Mucosa of rectum (tissue), 2 donors: ENCODE data around the gene POT1.
A peak's percentile ranks its signal among the peaks of the same experiment; 100 is the strongest.
"Not testable (repeated sequence)": the region's sequence is repeated elsewhere in the genome, so short reads cannot be mapped to it uniquely, and the experiment has no call there.

Experiments used
- H3K27ac ChIP-seq, 2 donors: one replicate each; pipeline ENCODE4 v1.7.0; 2013; ENCODE audit warnings: inconsistent platforms in 2 of 2, low read depth in 2 of 2, low read length in 2 of 2
- H3K27me3 ChIP-seq, 2 donors: one replicate each; pipeline ENCODE4 v1.7.0; 2013; ENCODE audit warnings: low read length in 2 of 2; ENCODE audit not compliant: control insufficient read depth in 2 of 2, insufficient read depth in 2 of 2
- H3K36me3 ChIP-seq, 2 donors: one replicate each; pipeline ENCODE4 v1.7.0; 2013; ENCODE audit warnings: low read length in 2 of 2; ENCODE audit not compliant: control insufficient read depth in 2 of 2, insufficient read depth in 2 of 2
- H3K4me1 ChIP-seq, 2 donors: one replicate each; pipeline ENCODE4 v1.7.0; 2013; ENCODE audit warnings: low read length in 2 of 2, mild to moderate bottlenecking in 1 of 2; ENCODE audit not compliant: control insufficient read depth in 2 of 2, insufficient read depth in 2 of 2
- H3K4me3 ChIP-seq, 2 donors: one replicate each; pipeline ENCODE4 v1.7.0; 2013; ENCODE audit warnings: low read length in 2 of 2
- H3K9ac ChIP-seq, 2 donors: one replicate each; pipeline ENCODE4 v1.7.0; 2013; ENCODE audit warnings: low read length in 2 of 2, low read depth in 1 of 2, mild to moderate bottlenecking in 1 of 2
- H3K9me3 ChIP-seq, 2 donors: one replicate each; pipeline ENCODE4 v1.7.0; 2013; ENCODE audit warnings: low read length in 2 of 2; ENCODE audit not compliant: control insufficient read depth in 2 of 2
- donor health status: healthy.
- donor health status: Normal muscosa, but diverticular disease.

The POT1 gene, protein sequence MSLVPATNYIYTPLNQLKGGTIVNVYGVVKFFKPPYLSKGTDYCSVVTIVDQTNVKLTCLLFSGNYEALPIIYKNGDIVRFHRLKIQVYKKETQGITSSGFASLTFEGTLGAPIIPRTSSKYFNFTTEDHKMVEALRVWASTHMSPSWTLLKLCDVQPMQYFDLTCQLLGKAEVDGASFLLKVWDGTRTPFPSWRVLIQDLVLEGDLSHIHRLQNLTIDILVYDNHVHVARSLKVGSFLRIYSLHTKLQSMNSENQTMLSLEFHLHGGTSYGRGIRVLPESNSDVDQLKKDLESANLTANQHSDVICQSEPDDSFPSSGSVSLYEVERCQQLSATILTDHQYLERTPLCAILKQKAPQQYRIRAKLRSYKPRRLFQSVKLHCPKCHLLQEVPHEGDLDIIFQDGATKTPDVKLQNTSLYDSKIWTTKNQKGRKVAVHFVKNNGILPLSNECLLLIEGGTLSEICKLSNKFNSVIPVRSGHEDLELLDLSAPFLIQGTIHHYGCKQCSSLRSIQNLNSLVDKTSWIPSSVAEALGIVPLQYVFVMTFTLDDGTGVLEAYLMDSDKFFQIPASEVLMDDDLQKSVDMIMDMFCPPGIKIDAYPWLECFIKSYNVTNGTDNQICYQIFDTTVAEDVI

DNA sequence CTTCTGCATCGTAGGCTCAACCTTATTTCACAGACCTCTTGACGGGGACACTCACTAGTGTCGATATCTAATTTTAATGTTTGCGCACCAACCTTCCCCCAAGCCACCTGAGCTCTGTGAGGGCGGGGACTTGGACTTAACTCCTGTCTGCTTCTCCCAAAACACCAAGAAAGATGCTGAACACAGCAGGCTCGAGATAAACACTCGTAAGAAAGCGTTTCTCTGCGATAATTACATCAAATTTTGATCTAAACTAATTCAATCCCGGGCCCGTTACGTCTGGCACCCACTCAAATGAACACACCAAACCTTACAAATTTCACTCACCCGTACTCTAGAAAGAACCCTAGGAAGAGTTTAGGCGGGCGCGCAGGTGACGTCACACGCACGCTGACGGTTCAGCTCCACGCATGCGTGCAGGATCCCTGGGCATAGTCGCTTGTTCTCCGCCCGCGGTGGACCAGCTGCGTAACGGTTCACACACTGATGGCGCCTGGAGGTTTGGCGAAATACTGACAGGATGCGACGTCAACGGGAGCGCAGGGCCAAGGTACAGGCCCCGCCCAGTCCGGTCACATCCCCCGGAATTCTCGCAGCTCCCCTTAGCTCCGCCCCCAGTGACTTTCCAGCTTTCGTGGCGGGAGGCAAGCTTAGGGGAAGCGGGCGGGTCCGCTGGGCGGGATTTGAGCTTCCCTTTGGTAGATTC, at the start of gene POT1:
POT1 (minus strand) TSS at position 359 of the 706 bp plus-strand sequence. CDS start 32,652 bp downstream, outside the sequence.
- Histone ChIP-seq H3K4me3 (peak within 1 kb of the TSS; percentile 79 to 98), H3K4me1 (peaks cover 4 to 5% of the 10 kb centered on the region in 2 donors), H3K36me3 (no peaks in the 10 kb centered on the region), H3K9me3 (no peaks in the 10 kb centered on the region), H3K27me3 (no peaks in the 10 kb centered on the region), H3K27ac (peak within 1 kb of the TSS; percentile 79 to 84), H3K9ac (peak within 1 kb of the TSS; percentile 75 to 79)

DNA sequence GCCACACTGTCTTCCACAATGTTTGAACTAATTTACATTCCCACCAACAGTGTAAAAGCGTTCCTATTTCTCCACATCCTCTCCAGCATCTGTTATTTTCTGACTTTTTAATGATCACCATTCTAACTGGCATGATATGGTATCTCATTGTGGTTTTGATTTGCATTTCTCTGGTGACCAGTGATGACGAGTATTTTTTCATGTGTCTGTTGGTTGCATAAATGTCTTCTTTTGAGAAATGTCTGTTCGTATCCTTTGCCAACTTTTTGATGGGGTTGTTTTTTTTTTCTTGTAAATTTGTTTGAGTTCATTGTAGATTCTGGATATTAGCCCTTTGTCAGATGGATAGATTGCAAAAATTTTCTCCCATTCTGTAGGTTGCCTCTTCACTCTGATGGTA, 45.5 kb upstream of the POT1 start:
- H3K4me3 ChIP-seq, H3K9ac ChIP-seq, H3K27ac ChIP-seq, H3K27me3 ChIP-seq, H3K4me1 ChIP-seq, H3K36me3 ChIP-seq, H3K9me3 ChIP-seq: not testable (repeated sequence)

DNA sequence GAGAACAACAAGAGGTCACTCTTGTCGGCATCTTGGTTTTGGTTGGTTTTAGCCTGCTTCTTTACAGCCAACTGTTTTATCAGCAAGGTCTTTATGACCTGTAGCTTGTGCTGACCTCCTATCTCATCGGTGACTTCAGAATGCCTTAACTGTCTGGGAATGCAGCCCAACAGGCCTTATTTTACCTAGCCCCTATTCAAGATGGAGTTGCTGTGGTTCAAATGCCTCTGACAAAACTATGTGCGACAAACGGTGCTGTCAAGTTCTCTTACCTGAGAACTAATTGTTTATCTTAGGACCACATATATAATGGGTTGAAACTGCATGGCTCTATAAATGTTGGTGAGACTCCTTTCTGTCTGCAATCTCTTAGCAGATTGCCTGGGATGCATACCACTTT, 35.9 kb upstream of the POT1 start:
- no peak overlapping the region for H3K4me3 ChIP-seq
- no peaks in the 10 kb centered on the region for H3K9me3 ChIP-seq
- H3K27me3 ChIP-seq: no peaks in the 10 kb centered on the region
- no peak overlapping the region for H3K27ac ChIP-seq
- no peaks in the 10 kb centered on the region for H3K36me3 ChIP-seq
- H3K9ac ChIP-seq: no peak overlapping the region
- H3K4me1 ChIP-seq: no peaks in the 10 kb centered on the region

DNA sequence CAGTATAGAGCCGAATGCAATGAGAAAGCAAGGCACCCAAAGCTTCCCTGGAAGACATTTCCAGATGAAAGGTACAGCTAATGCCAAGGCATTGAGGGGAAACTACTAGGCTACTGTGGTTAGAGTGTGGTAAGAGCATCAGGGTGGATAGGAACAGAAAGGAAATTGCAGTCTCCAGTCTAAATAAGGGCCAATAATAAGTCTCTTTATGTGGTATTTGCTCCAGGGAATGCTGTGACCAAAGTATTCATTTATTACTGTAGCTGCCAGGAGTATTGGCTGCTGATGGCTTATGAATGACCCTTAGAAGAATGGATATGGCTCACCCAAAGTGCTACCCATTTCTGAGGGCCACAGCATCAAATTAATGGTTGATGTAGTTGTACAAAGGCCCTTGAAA, 30.1 kb upstream of the POT1 start:
- H3K4me1 ChIP-seq: no peaks in the 10 kb centered on the region
- H3K36me3 ChIP-seq: no peaks in the 10 kb centered on the region
- no peak overlapping the region for H3K9ac ChIP-seq
- no peak overlapping the region for H3K4me3 ChIP-seq
- H3K9me3 ChIP-seq: no peaks in the 10 kb centered on the region
- no peaks in the 10 kb centered on the region for H3K27me3 ChIP-seq
- no peak overlapping the region for H3K27ac ChIP-seq

DNA sequence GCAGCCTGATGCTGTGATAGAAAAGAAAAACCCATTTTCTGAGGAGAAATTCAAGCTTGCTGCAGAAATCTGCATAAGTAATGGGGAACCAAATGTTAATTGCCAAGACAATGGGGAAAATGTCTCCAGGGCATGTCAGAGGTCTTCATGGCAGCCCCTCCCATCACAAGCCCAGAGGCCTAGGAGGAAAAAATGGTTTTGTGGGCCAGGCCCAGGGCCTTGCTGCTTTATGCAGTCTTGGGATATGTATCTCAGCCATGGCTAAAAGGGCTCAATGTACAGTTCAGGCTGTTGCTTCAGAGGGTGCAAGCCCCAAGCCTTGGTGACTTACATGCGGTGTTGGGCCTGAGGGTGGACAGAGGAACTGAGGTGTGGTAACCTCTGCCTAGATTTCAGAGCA, 28.3 kb upstream of the POT1 start:
- not testable (repeated sequence) for H3K4me1 ChIP-seq, H3K36me3 ChIP-seq, H3K4me3 ChIP-seq, H3K9ac ChIP-seq, H3K9me3 ChIP-seq, H3K27me3 ChIP-seq, H3K27ac ChIP-seq

DNA sequence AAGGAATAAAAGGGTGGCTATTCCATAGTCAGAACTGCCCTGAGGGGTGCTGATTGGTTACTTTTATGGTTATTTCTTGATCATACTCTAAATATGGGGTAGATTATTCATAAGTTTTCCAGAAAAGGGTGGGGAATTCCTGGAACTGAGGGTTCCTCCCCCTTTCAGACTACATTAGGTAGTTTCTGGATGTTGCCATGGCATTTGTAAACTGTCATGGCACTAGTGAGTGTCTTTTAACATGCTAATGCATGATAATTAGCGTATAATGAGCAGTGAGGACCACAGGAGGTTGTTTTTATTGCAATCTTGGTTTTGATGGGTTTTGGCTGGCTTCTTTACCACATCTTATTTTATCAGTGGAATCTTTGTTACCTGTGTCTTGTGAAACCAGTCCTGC, 26.5 kb upstream of the POT1 start:
- Histone ChIP-seq H3K4me3 (no peak overlapping the region), H3K36me3 (no peaks in the 10 kb centered on the region), H3K27ac (no peak overlapping the region), H3K9me3 (no peaks in the 10 kb centered on the region), H3K4me1 (no peaks in the 10 kb centered on the region), H3K9ac (no peak overlapping the region), H3K27me3 (no peaks in the 10 kb centered on the region)

DNA sequence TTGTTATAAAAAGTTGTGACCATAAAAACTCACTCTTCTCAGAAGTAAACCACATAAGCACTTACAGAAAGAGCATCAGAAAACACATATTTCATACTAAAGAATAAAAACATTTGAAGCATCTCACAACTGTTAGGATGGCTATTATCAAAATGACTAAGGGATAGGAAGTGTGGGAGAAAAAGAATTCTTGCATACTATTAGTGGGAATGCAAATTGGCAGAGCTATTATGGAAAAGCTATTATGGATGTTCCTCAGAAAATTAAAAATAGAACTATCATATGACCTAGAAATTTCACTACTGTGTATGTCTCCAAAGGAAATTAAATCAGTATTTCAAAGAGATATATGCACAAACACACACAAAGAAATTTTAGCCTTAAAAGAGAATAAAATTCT, 25.2 kb upstream of the POT1 start:
- no peaks in the 10 kb centered on the region for H3K4me1 ChIP-seq
- no peak overlapping the region for H3K27ac ChIP-seq
- no peak overlapping the region for H3K4me3 ChIP-seq
- H3K9ac ChIP-seq: no peak overlapping the region
- H3K27me3 ChIP-seq: no peaks in the 10 kb centered on the region
- no peaks in the 10 kb centered on the region for H3K36me3 ChIP-seq
- no peaks in the 10 kb centered on the region for H3K9me3 ChIP-seq

DNA sequence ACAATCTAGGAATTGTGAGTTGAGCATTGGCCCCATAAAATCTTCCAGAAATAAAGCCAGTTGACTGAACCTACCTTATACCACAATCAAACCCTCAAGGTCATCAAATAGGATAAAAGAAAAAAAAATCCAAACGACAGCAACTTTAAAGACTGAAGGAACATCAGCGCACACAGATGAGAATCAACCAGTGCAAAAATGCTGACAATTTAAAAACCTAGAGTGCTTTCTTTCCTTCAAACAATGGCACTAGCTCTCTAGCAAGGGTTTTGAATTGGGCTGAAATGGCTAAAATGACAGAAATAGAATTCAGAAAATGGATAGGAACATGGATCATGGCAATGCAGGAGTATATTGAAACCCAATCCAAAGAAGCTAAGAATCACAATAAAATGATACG, 16.1 kb upstream of the POT1 start:
- no peak overlapping the region for H3K4me3 ChIP-seq
- no peaks in the 10 kb centered on the region for H3K36me3 ChIP-seq
- no peaks in the 10 kb centered on the region for H3K27me3 ChIP-seq
- no peak overlapping the region for H3K27ac ChIP-seq
- H3K9ac ChIP-seq: no peak overlapping the region
- no peaks in the 10 kb centered on the region for H3K9me3 ChIP-seq
- no peaks in the 10 kb centered on the region for H3K4me1 ChIP-seq

DNA sequence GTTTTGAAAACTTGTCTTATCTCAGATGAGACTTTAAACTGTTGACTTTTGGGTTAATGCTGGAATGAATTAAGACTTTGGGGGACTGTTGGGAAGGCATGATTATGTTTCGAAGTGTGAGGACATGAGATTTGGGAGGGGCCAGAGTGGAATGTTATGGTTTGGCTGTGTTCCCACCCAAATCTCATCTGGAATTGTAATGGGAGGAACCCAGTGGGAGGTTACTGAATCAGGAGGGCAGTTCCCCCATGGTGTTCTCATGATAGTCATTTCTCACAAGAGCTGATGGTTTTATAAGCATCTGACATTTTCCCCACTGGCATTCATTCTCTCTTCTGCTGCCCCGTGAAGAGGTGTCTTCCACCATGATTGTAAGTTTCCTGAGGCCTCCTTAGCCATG, 13.8 kb upstream of the POT1 start:
- Histone ChIP-seq H3K4me3 (no peak overlapping the region), H3K4me1 (no peaks in the 10 kb centered on the region), H3K27ac (no peak overlapping the region), H3K9me3 (no peaks in the 10 kb centered on the region), H3K36me3 (no peaks in the 10 kb centered on the region), H3K27me3 (no peaks in the 10 kb centered on the region), H3K9ac (no peak overlapping the region)

DNA sequence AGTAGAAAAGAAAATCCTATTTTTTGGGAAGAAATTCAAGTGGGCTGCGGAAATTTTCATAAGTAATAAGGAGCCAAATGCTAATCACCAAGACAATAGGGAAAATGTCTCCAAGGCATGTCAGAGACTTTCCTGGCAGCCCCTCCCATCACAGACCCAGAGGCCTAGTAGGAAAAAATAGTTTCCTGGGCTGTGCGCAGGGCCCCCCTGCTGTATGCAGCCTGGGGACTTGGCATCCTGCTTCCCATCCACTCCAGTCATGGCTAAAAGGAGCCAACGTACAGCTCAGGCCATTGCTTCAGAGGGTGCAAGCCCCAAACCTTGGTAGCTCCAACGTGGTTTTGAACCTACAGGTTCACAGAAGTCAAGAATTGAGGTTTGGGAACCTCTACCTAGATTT, 12.8 kb upstream of the POT1 start:
- H3K27me3 ChIP-seq: no peaks in the 10 kb centered on the region
- no peak overlapping the region for H3K4me3 ChIP-seq
- H3K9me3 ChIP-seq: no peaks in the 10 kb centered on the region
- no peak overlapping the region for H3K27ac ChIP-seq
- H3K4me1 ChIP-seq: no peaks in the 10 kb centered on the region
- H3K36me3 ChIP-seq: no peaks in the 10 kb centered on the region
- no peak overlapping the region for H3K9ac ChIP-seq
